ENCODE results near the gene PDZD7.
A peak's percentile ranks its signal among the peaks of the same experiment; 100 is the strongest.
"Not testable (repeated sequence)": the region's sequence is repeated elsewhere in the genome, so short reads cannot be mapped to it uniquely, and the experiment has no call there.

PDZD7 gene

GRCh38 chr10:101040851-101041250 is 9.9 kb upstream of the PDZD7 start:
- DNase-seq (ENCODE audit: low spot score) = no peak

- DNase-seq (ENCODE audit: low spot score) = no peak
These were observed 9.1 kb upstream of the PDZD7 start for GRCh38 chr10:101040061-101040460.

- no peak for DNase-seq (ENCODE audit: low spot score)
These were observed 7.6 kb upstream of the PDZD7 start for GRCh38 chr10:101038484-101038883.

- DNase-seq (ENCODE audit: low spot score) = no peak
These were observed 5.8 kb upstream of the PDZD7 start for GRCh38 chr10:101036726-101037125.

GRCh38 chr10:101035916-101036702 is 5.2 kb upstream of the PDZD7 start:
- DNase-seq (ENCODE audit: low spot score) = no peak

GRCh38 chr10:101035314-101035713 is 4.4 kb upstream of the PDZD7 start:
- DNase-seq (ENCODE audit: low spot score) = no peak

- DNase-seq (ENCODE audit: low spot score) = not testable (repeated sequence)
These were observed 3.5 kb upstream of the PDZD7 start for GRCh38 chr10:101034404-101034803.

GRCh38 chr10:101033276-101033675 is 2.3 kb upstream of the PDZD7 start:
- DNase-seq (ENCODE audit: low spot score) = no peak

GRCh38 chr10:101032637-101033224 is 1.8 kb upstream of the PDZD7 start:
- DNase-seq (ENCODE audit: low spot score) = peak; percentile 78

- peak; percentile 87 for DNase-seq (ENCODE audit: low spot score)
These were observed 1.1 kb upstream of the PDZD7 start for GRCh38 chr10:101031796-101032636.

GRCh38 chr10:101030496-101031127 is 317 bp downstream of the PDZD7 start:
- no peak for DNase-seq (ENCODE audit: low spot score)

- no peak for DNase-seq (ENCODE audit: low spot score)
These were observed 1.2 kb downstream of the PDZD7 start for GRCh38 chr10:101029520-101030295.

- no peak for DNase-seq (ENCODE audit: low spot score)
These were observed 2.2 kb downstream of the PDZD7 start for GRCh38 chr10:101028446-101029337.

GRCh38 chr10:101027106-101027720 is 3.7 kb downstream of the PDZD7 start:
- DNase-seq (ENCODE audit: low spot score) = no peak

- no peak for DNase-seq (ENCODE audit: low spot score)
These were observed 7.8 kb downstream of the PDZD7 start for GRCh38 chr10:101022967-101023705.

- no peak for DNase-seq (ENCODE audit: low spot score)
These were observed 9.2 kb downstream of the PDZD7 start for GRCh38 chr10:101021692-101022251.

GRCh38 chr10:101021239-101021638 is 9.7 kb downstream of the PDZD7 start:
- no peak for DNase-seq (ENCODE audit: low spot score)

- DNase-seq (ENCODE audit: low spot score) = no peak
These were observed 10.4 kb downstream of the PDZD7 start for GRCh38 chr10:101020427-101021075.

GRCh38 chr10:101019440-101019703 is 11.6 kb downstream of the PDZD7 start:
- no peak for DNase-seq (ENCODE audit: low spot score)

Measured in left forelimb (tissue), 1 donor.